K562 (cell line): ENCODE results near the gene BIRC5. TPM values are rescaled to one million over a fixed set of nuclear protein-coding genes. Genes with fewer than 3 reads are reported as not detected.

Experiments
- CBX2 ChIP-seq: fragments of 200-600 bp; sonication (generic); IDR thresholded peaks from one replicate; pipeline ENCODE4 v1.6.1; 2012; ENCODE audit warnings: mild to moderate bottlenecking, low read length, inconsistent platforms; ENCODE audit not compliant: insufficient read depth, poor library complexity, severe bottlenecking
- ETV5 ChIP-seq: sonication (generic); formaldehyde crosslinking; IDR thresholded peaks from 2 replicates; pipeline ENCODE4 v1.4.0; 2020; ENCODE audit warnings: low read depth, mild to moderate bottlenecking, missing genetic modification reagents
- EWSR1 ChIP-seq: fragments of 450-650 bp; IDR thresholded peaks from 2 replicates; pipeline ENCODE4 v1.6.1; 2018; ENCODE audit warnings: borderline replicate concordance, mild to moderate bottlenecking, low read depth, moderate library complexity; ENCODE audit not compliant: partially characterized antibody
- GMEB1 ChIP-seq: fragments of 250-450 bp; sonication (Bioruptor Pico); IDR thresholded peaks from 2 replicates; pipeline ENCODE4 v1.4.0; 2020; ENCODE audit warnings: mild to moderate bottlenecking
- HDGF ChIP-seq: fragments of 450-650 bp; IDR thresholded peaks from 2 replicates; pipeline ENCODE4 v1.6.1; 2016
- IRF1 ChIP-seq: sonication (generic); formaldehyde crosslinking; IDR thresholded peaks from 2 replicates; pipeline ENCODE4 v1.8.0; 2022; ENCODE audit warnings: missing genetic modification reagents, mild to moderate bottlenecking, borderline replicate concordance
- IRF2 ChIP-seq: sonication (generic); formaldehyde crosslinking; IDR thresholded peaks from 2 replicates; pipeline ENCODE4 v1.8.1; 2022; ENCODE audit warnings: mild to moderate bottlenecking, missing genetic modification reagents
- NFIC ChIP-seq: fragments of 450-650 bp; IDR thresholded peaks from 2 replicates; pipeline ENCODE4 v1.6.1; 2017; ENCODE audit warnings: mild to moderate bottlenecking, inconsistent platforms
- POLR2G ChIP-seq: fragments of 200-400 bp; formaldehyde crosslinking; IDR thresholded peaks from 2 replicates; pipeline ENCODE4 v1.6.1; 2017; ENCODE audit warnings: low read depth, mild to moderate bottlenecking, antibody characterized with exemption, low read length, moderate library complexity
- TEAD4 ChIP-seq, 2 experiments: sonication (generic) in 1 of 2; formaldehyde crosslinking in 1 of 2; IDR thresholded peaks; 2 replicates each; pipeline versions ENCODE4 v1.6.1 to v1.8.0; 2012 to 2022; ENCODE audit warnings: borderline replicate concordance in 1 of 2, inconsistent platforms in 1 of 2, low read length in 1 of 2, mild to moderate bottlenecking in 1 of 2, missing genetic modification reagents in 1 of 2
- TFAP4 ChIP-seq: sonication (generic); formaldehyde crosslinking; IDR thresholded peaks from 2 replicates; pipeline ENCODE4 v1.8.0; 2022; ENCODE audit warnings: missing genetic modification reagents, mild to moderate bottlenecking, moderate library complexity, borderline replicate concordance
- ZC3H11A ChIP-seq: IDR thresholded peaks from 2 replicates; pipeline ENCODE4 v1.6.1; 2012; ENCODE audit warnings: low read depth, low read length, improper control_type of control experiment
- ZNF407 ChIP-seq: fragments of 450-650 bp; IDR thresholded peaks from 2 replicates; pipeline ENCODE4 v1.6.1; 2016; ENCODE audit warnings: low read depth
- polyA plus RNA-seq, 8 experiments: library from polyadenylated mRNA; depleted of rRNA in 4 of 8; stranded (reverse) in 5 of 8; unstranded in 3 of 8; fragments of >200 nt; fragmentation: Nextera tagmentation in 2 of 8; fragmentation: Illumina TruSeq in 1 of 8; extraction: Ambion mirVana in 2 of 8; extraction: Trizol in 1 of 8; gene quantifications; 2 replicates each; pipeline versions ENCODE4 v1.2.1 to v1.2.3, GENCODE V29; 2011 to 2014; ENCODE audit warnings: inconsistent platforms in 1 of 8, missing spikeins in 1 of 8
- total RNA-seq, 7 experiments: library from RNA; depleted of rRNA in 6 of 7; stranded (reverse); fragments of >200 nt in 6 of 7; fragmentation: Illumina TruSeq in 2 of 7; extraction: Trizol in 2 of 7; gene quantifications; 2 replicates each; pipeline versions ENCODE4 v1.2.1 to v1.2.3, GENCODE V29; 2011 to 2021; ENCODE audit warnings: low replicate concordance in 1 of 7

BIRC5 gene
- total and polyA plus RNA-seq, 9 of the 15 experiments (the other 6 are each of a cell fraction or from before 2014, with no cell fraction given) = 64.4 to 140 (median 101) TPM

- TF ChIP-seq ZNF407 = no peak
- TF ChIP-seq POLR2G = peak; percentile 89
- TF ChIP-seq HDGF = 0 out of 2 replicates have a peak, but pooled peaks have one; percentile 14
- TF ChIP-seq IRF1 (CRISPR knock-in tag) = no peak
- peak; percentile 82 for TF ChIP-seq TEAD4 (IDR thresholded peaks at IDR 0.05; ENCODE audit: low read length)
- TF ChIP-seq TEAD4 (CRISPR knock-in tag; IDR thresholded peaks at IDR 0.05; ENCODE audit: borderline replicate concordance) = no peak
- no peak for TF ChIP-seq ZC3H11A
- TF ChIP-seq GMEB1 (CRISPR knock-in tag) = peak; percentile 44
- TF ChIP-seq EWSR1 = no peak
- no peak for TF ChIP-seq IRF2 (CRISPR knock-in tag)
- TF ChIP-seq TFAP4 (CRISPR knock-in tag) = peak; percentile 93
- TF ChIP-seq CBX2 = no peak
- TF ChIP-seq NFIC = peak; percentile 81
- TF ChIP-seq ETV5 (CRISPR knock-in tag) = peak; percentile 61; the same call in 1 of the 2 replicates
Observed at GRCh38 chr17:78258323-78259191, 44.5 kb downstream of the BIRC5 start (continued).
